Dedifferentiated amniotic fluid mesenchymal stem cell (primary cell): Measurements from ENCODE around the gene GTF2F1.
"Not testable (repeated sequence)": the region's sequence is repeated elsewhere in the genome, so short reads cannot be mapped to it uniquely, and the experiment has no call there.

ENCODE experiments used
- DNase-seq: peaks from one replicate; pipeline ENCODE4 v3.0.0-alpha.2; 2016; ENCODE audit errors: extremely low spot score

The GTF2F1 gene, protein sequence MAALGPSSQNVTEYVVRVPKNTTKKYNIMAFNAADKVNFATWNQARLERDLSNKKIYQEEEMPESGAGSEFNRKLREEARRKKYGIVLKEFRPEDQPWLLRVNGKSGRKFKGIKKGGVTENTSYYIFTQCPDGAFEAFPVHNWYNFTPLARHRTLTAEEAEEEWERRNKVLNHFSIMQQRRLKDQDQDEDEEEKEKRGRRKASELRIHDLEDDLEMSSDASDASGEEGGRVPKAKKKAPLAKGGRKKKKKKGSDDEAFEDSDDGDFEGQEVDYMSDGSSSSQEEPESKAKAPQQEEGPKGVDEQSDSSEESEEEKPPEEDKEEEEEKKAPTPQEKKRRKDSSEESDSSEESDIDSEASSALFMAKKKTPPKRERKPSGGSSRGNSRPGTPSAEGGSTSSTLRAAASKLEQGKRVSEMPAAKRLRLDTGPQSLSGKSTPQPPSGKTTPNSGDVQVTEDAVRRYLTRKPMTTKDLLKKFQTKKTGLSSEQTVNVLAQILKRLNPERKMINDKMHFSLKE

DNA sequence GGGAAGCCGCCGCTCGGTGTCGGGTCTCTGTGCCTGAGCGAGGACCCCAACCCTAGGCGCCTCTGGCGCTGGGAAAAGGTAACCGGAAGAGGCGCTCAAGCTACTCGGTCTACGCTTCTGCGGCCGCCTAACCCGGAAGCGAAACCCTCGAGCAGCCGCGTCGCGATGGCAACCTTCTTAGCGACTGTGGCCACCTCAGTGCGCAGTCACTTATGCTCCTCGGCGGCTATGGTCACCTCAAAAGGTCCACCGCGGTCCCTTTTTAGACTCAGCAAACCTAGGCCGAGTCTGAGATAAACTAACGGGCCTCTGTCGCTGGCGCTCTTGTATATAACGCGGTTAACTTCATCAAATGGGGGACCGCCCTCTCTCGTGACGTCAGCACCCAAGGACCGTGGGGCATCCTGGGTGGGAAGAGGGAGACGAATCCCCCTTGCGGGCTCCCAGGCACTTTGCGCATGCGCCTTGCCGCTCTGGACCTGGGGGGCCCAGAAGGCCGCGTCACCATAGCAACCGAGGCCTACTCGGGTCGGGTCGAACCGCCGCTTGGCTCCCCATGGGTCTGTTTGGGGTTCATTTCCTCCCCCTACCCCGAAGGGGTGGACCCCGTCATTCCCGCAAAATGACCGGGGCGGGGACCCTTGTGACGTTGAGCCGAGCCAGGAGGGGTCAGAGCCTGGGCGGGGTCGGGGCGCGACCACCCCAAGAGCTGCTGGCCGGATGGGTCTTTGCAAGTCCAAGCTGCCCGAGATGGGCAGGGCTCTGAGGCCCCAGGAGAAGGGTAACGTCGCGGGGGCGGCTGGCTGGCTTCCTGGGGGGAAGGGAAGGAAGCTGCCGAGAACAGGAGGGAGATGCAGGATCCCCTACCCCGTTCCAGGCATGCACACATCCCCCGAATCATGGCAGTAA lies at the start of gene GTF2F1:
Gene GTF2F1, minus strand, starts transcription at position 91 of the 909 bp plus-strand sequence. CDS start 169 bp downstream, outside the sequence.
- peak; percentile 94 for DNase-seq

DNA sequence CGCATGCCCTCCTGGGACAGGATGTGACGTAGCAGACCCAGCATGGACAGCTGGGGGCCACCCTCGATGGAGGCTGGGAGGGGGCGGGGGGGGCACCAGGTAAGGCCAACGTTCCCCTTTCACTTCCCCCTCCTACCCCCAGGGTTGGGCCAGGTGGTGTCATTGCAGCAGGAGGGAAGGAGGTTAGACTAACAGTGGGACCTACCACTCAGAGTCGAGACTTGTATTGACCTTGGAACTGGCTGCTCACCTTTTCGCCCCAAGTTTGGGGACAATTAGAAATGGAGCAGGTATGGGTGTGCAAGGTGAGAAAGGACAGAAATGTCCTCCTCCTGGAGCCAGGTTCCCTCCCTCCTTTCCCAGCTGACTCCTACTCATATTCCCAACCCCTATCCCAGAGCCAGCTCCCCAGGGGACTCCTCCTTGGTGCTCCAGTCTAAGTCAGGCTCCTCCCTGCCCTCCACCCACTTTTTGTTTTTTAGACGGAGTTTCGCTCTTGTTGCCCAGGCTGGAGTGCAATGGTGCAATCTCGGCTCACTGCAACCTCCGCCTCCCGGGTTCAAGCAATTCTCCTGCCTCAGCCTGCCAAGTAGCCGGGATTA lies 49.2 kb upstream of the GTF2F1 start:
- no peak for DNase-seq

DNA sequence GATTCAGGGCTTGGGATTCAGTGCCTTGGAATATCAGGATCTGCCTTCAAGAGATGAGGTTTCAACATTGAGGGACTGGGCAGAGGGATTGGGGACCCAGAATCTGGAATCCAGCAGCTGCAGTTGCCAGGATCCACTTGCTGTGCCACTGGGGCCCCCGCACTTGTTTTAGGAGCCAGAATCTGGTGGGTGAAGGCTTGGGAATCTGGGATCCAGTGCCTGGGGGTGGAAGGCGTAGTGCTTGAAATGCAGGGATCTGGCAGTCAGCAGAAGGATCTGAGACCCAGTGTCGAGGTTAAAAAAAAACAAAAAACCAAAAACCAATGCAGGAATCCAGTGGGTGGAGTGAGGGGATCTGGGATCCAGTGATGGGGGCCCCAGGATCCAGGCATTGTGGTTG lies 47.9 kb upstream of the GTF2F1 start:
- no peak for DNase-seq

DNA sequence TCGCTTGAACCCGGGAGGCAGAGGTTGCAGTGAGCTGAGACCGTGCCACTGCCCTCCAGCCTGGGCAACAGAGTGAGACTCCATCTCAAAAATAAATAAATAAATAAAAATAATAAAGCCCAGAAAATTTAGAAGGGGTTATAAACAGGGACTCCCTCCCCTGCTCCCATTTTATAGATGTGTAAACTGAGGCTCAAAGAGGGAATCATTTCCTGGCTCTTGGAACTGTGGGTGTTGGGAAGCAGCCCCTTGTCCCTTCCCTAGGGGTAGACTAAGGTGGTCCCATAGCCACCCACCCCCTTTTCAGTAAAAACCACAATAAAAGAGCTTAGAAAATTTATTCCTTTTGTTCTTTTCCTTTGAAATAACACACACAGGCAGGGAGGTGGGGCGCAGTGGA lies 46.8 kb upstream of the GTF2F1 start:
- DNase-seq, result no peak

DNA sequence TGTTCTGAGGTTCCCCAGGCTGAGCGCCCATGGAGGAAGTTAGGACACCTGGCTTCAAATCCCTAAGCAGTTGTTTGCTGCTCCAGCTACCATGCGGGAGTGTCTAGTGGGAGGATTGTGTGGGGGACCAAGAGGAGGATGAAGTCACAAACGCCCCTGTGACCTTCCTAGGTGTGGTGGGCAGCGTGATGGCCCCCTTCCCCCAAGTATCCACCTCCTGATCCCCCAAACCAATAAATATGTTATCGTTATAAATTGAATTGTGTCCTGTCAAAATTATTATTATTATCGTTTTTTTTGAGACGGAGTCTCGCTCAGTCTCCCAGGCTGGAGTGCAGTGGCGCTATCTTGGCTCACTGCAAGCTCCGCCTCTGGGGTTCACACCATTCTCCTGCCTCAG lies 40.7 kb upstream of the GTF2F1 start, which contains the start of gene SLC25A41:
Gene SLC25A41, minus strand, starts transcription at position 101 of the 400 bp plus-strand sequence. Its CDS starts 70 bp downstream, at position 31.
- DNase-seq, result no peak

DNA sequence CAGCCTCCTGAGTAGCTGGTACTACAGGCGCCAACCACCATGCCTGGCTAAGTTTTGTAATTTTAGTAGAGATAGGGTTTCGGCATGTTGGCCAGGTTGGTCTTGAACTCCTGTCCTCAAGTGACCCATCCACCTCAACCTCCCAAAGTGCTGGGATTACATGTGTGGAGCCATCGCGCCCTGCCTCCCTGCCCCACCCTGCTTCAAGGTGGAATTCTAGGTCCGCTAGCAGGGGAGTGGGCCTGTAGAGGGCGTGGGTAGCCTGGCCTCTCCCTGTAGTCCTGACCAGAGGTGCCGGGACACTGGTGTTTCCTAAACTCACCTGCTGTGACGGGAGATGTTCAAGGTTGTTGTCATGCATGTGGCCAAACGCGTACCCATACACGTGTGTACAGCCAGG lies 40.2 kb upstream of the GTF2F1 start:
- DNase-seq, result no peak

DNA sequence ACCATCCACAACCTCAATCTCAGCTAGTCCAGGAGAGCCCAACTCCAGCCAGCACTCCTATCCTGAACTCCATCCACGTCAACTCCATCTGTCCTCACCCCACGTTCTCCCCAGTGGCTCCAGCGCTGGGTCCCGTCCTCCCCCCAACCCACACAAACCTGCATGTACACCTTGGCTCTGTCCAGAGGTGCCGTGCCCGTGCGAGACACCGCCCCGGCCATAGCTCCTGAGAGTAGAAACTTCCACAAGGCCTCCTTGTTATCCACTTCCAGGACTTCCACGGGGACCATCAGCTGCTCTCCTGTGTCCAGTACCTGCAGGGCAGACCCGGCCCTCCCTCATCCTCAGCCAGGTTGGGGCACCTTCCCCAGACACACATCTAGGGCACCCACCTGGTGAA lies 38.9 kb upstream of the GTF2F1 start:
- no peak for DNase-seq

DNA sequence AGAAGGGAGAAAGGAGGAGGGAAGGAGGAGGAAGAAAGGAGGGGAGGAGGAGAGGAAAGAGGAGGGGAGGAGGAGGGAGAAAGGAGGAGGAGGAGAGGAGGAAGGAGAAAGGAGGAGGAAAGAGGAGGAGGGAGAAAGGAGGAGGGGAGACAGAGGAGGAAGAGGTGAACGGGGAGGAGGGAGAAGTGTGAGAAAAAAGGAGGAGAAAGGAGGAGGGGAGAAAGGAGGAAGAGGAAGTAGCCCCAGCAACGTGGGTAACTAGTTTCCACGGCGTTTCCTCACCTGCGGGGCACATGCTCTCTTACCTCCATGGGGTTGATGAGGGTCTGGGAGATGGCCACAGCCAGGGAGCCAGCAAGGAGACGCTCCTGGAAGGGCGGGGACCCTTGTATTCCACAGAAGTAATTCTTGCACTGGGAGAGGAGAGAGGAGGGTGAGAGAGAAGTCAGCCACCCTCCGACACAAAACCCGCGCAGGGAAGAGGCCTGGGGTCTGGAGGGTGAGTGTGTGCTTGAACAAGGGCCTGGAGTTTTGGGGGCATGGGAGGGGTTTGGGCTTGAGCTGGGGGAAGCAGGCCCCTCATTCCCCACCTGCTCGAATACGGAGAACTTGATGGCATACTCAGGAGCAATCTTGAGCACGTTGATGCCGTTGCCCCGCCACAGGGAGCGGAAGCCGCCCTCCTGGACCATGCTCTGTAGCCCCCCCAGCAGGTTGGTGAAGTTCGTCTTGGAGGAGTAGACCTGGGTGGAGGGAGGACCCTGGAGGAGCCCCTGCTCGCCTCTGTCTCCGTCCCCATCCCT lies 36.7 kb upstream of the GTF2F1 start:
- DNase-seq, result no peak

DNA sequence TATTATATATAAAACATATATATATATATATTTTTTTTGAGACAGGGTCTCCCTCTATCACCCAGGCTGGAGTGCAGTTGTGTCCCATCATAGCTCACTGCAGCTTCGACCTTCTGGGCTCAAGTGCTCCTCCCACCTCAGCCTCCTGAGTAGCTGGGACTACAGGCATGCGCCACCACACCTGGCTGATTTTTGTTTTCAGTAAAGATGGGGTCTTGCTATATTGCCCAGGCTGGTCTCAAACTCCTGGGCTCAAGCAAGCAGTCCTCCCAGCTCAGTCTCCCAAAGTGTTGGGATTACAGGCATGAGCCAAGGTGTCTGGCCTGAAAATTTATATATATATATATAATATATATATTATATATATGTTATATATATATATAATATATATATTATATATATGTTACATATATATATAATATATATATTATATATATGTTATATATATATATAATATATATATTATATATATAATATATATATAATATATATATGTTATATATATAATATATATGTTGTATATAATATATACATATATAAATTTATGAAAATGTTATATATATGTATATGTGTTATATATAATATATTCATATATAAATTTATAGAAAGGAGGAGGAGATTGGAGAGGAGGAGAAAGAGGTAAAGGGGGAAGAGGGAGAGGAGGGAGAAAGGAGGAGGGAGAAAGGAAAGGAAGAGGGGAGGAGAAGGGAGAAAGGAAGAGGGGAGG lies 35.9 kb upstream of the GTF2F1 start:
- not testable (repeated sequence) for DNase-seq

DNA sequence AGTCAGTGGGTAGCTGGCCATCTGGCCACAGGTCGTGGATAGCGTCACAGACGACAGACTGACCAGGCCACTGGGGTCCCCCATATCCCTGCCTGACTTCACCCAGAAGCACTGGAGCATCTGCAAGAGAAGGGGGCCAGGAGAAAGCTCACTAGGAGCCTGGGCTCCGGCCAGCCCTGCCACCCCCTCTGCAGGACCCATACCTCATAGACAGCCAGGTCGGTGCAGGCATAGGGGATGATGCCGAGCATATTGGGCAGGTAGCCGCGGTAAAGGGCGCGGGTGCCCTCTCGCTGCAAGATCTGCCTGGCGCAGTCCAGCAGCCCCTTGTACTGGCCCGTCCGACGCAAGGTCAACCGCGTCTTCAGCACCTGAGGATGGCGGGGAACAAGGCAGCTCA lies 34.2 kb upstream of the GTF2F1 start:
- DNase-seq, result no peak

DNA sequence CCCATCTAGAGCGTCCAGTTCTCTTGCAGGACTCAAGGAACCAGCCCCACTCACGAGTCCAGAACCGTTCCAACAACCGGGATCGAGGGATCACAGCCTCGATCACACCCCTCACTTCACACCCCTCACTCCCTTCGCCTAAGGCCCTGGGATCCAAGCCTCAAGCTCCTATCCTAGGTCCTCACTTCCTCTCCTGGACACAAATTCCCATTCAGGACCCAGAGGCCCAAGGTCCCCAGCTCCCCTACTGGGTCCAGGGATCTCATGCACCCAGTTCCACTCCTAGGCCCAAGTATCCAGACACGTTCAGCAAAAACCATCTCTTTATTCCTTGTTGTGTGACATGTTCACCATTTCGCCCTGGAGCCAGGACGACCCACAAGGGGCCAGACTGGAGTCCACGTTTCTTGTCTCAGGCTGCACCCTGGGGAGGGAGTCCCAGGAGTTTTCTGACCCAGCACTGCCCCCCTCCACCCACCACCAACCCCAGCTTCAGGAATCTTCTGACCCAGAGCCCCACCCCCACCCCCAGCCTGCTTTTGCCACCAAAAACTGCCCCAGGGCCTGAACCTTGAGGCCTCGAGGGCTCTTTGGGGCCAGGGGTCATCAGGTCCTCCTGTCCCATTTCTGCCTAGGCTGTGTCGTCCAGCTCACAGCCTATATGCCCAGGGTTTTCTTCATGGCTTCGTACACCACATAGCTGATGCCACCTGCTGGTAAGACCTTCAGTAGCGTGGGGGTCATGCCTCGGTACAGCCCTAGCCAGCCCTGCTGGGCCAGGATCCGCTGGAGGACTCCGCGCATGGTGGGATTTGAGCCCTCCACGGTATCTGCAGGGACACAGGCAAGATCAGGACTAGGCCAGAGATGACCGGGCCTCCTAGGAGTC lies 33.0 kb upstream of the GTF2F1 start:
- no peak for DNase-seq

DNA sequence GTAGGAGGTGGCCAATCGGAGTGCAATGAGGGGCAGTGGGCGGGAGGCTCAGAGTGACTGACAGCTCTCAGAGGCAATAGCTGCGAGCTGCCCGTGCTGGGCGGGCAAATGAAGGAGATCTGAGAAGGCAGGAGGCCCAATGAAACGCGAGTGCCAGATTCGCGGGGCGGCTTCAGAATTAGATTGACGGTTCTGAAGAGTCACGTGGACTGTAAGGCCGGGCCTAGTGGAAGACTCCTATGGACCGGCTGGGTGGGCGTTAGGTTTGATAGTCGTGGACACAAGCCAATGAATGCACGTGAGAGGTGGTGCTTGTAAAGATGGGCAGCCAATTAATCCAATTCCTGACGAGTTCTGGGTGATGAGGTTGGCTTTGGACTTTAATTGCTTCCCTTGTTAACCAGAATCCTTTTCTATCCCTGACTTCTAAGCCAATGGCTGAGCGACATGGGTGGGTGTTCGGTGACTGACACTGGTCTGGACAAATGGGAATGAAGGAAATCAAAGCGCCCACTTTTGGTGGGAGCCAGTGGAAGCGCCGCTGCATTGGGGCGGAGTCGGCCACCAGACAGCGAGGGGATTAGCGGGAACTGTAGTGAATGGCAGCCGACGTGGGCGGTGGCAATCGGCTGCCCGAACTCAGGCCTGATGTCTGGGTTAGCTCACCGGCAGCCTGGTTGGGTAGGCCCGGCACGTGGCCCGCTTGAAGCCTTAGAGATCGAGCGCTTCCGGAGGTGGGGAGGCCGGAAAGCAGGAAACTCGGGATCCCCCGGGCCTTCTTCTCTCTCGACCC lies 32.2 kb upstream of the GTF2F1 start:
- DNase-seq, result peak; percentile 100

DNA sequence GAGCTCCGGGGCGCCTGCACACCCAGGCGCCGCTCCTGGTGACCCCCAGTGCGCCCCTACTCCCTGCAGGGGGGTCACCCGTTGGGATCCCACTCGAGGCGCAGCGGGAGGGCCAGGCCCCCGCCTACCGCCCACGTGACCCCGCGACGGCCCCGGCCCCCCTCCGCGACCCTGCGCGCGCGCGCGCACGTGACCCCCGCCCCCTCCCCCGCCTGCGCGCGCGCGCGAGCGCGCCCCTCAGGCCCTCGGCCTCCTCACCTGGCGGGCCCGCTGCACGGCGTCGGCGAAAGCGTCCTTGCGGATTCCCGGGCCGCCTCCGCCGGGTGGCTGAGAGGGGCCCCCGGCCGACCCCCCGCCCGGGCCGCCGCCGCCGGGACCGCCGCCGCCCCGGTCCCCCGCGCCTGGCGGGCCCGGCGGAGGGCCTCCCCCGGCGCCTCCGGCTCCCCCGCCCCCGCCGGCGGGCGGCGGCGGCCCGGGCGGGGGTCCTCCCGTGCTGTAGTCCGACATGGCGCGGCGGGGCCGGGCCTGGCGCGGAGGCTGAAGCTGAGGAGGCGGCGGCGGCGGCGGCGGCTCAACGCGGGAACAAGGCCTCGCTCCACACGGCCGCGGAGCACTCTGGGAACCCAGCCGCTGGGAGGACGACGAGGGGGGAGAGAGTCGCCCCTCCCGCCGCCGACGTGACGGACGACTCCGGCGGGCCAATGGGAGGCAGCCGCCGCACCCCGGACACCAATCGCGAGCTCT lies 31.4 kb upstream of the GTF2F1 start, which contains the start of gene KHSRP:
Gene KHSRP, minus strand, starts transcription at position 617 of the 744 bp plus-strand sequence. Its CDS starts 110 bp downstream, at position 507.
- DNase-seq, result no peak

DNA sequence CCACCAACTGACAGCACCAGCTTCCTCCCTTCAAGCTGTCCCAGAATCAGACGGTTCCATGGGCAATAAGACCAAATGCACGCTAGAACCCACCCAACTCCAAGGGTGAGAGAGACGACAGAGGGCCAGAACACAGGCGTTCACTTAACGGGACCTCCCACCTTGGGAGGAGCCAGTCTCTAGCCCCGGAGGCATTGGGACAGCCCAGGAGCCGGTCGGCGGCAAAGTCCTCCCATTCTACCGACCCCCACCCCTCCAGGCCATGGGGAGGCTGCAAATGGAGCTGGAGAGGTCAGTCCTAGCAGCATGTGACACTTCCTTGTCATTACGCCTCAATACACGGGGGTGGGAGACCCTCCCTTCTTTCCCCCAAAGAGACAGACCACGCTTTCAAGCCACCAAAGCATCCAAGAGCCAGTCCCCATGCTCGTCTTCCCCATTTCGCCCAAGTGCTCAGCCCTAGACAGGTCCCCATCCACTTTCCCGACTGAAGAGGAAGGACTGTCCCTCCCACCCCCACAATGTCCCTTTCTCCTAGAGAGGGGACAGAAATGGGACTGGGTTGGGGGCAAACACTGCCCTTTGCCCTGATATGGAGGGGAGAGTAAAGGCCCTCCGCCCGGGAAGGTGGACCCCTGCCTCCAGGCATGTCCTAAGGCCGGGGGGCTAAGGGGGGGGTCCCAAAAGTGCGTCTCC lies 30.7 kb upstream of the GTF2F1 start:
- peak; percentile 17 for DNase-seq

DNA sequence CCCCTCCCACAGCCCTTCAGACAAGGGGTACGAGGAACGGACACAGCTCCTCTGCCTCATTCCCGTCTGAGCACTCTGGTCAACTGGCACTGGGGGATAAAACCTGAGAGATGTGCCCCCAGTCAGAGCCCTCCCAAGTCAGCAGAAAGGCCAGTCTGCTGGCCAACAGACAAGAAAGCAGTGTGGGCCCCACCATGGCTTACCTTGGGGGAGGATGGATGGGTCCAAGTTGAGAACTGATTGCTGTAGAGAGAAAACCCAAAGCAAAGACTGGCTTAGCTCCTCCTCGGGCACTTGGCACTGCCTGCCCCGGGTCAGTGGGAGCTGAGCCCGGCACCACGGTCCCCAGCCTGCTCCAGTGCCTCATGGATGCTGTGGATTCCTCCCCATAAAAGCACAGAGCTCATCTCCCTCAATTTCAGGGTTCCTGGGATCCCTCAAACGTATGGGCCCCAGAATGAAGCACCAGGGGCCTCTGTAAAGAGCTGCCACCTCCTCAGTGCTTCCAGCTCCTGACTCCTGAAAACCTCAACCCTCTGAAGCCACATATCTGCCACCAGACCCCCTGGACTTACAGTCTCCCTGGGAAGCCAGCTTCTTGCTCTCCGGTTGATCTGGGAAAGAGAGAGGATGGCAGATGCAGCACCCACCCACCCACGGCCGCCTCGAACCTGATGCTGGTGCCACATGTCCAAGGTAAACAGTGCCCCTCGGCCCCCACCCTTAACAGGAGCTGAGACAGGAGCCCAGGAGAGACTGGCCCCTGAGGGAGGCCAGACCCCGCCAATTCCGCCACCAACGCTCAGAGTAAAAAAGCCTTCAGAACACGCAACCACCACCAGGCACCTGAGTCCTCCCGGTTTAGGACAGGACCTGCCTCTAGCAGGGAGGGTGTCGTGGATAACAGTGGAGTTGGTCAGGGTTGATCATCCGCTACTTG lies 28.4 kb upstream of the GTF2F1 start:
- DNase-seq, result no peak

DNA sequence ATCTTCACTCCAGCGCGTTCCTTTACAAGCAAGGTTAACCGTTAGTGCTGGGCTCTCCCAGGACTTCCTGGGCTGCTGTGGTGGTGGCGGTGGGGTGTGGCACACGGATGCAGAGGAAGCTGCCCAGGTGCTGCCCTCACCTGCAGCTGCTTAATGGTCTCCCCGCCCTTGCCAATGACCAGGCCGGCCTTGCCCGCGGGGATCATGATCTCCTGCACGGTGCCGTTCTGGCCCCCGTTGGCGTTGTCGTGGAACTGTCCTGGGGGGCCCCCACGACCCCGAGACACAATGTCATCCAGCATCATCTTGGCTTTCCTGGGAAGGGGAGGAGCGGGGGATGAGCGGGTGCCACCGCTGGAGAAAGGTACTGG lies 25.6 kb upstream of the GTF2F1 start:
- DNase-seq, result no peak
